Hepatocyte (in vitro differentiated cells): ENCODE results near the gene PLIN4. TPM values are rescaled to one million over a fixed set of nuclear protein-coding genes. Genes with fewer than 3 reads are reported as not detected.
A peak's percentile ranks its signal among the peaks of the same experiment; 100 is the strongest.

Source experiments
- DNase-seq: peaks from one replicate; pipeline ENCODE4 v3.0.0-alpha.2; 2016; ENCODE audit warnings: low spot score
- H2AFZ ChIP-seq: fragments of 200-600 bp; sonication (generic); 2 replicates; pipeline ENCODE4 v1.6.0; 2016; ENCODE audit warnings: antibody characterized with exemption, mild to moderate bottlenecking
- H3K27ac ChIP-seq: fragments of 200-600 bp; sonication (generic); 2 replicates; pipeline ENCODE4 v1.5.1; 2016; ENCODE audit warnings: mild to moderate bottlenecking
- H3K27me3 ChIP-seq: fragments of 200-600 bp; sonication (generic); 2 replicates; pipeline ENCODE4 v1.6.1; 2016
- H3K36me3 ChIP-seq: fragments of 200-600 bp; sonication (generic); replicated peaks from 2 replicates; pipeline ENCODE4 v1.5.1; 2016; ENCODE audit warnings: low read depth; ENCODE audit not compliant: insufficient read depth
- H3K4me1 ChIP-seq: fragments of 200-600 bp; sonication (generic); 2 replicates; pipeline ENCODE4 v1.5.1; 2016; ENCODE audit warnings: mild to moderate bottlenecking, moderate library complexity; ENCODE audit not compliant: insufficient read depth
- H3K4me2 ChIP-seq: fragments of 200-600 bp; sonication (generic); 2 replicates; pipeline ENCODE4 v1.6.0; 2016
- H3K4me3 ChIP-seq: fragments of 200-600 bp; sonication (generic); 2 replicates; pipeline ENCODE4 v1.5.1; 2016; ENCODE audit warnings: mild to moderate bottlenecking
- H3K79me2 ChIP-seq: fragments of 200-600 bp; sonication (generic); 2 replicates; pipeline ENCODE4 v1.6.0; 2017; ENCODE audit warnings: mild to moderate bottlenecking
- H3K9me2 ChIP-seq: fragments of 200-600 bp; sonication (generic); replicated peaks from 2 replicates; pipeline ENCODE4 v1.6.0; 2017; ENCODE audit warnings: mild to moderate bottlenecking; ENCODE audit not compliant: insufficient read depth
- H3K9me3 ChIP-seq: fragments of 200-600 bp; sonication (generic); 2 replicates; pipeline ENCODE4 v1.5.1; 2016; ENCODE audit warnings: low read depth, mild to moderate bottlenecking
- H4K20me1 ChIP-seq: fragments of 200-600 bp; sonication (generic); 2 replicates; pipeline ENCODE4 v1.6.0; 2016; ENCODE audit warnings: mild to moderate bottlenecking; ENCODE audit not compliant: insufficient read depth, poor library complexity, severe bottlenecking
- EZH2 ChIP-seq: fragments of 200-600 bp; sonication (generic); IDR thresholded peaks from 2 replicates; pipeline ENCODE4 v1.6.1; 2016; ENCODE audit warnings: antibody characterized with exemption, mild to moderate bottlenecking, borderline replicate concordance
- EZH2phosphoT487 ChIP-seq: fragments of 200-600 bp; sonication (generic); IDR thresholded peaks from one replicate; pipeline ENCODE4 v1.6.1; 2018; ENCODE audit warnings: antibody characterized with exemption, mild to moderate bottlenecking, low read depth, moderate library complexity; ENCODE audit not compliant: unreplicated experiment, severe bottlenecking
- WGBS: methylation state at CpG from one replicate; pipeline ENCODE4 v1.1.6; 2016; ENCODE audit warnings: low lambda C conversion rate; ENCODE audit errors: missing lambda C conversion rate; 5-methylcytosine and 5-hydroxymethylcytosine counted together
- polyA plus RNA-seq: library from polyadenylated mRNA; unstranded; fragments of >200 nt; fragmentation: Nextera tagmentation; extraction: Ambion mirVana; gene quantifications from 2 replicates; pipeline ENCODE4 v1.2.1, GENCODE V29; 2016
- total RNA-seq: library from RNA; depleted of rRNA; stranded (reverse); fragments of >200 nt; gene quantifications from 2 replicates; pipeline ENCODE4 v1.2.3, GENCODE V29; 2014
- TF ChIP-seq, protein P1 (sequence below): fragments of 200-600 bp; sonication (generic); IDR thresholded peaks from 2 replicates; pipeline ENCODE4 v1.5.1; 2016; ENCODE audit warnings: antibody characterized with exemption, mild to moderate bottlenecking; ENCODE audit not compliant: poor library complexity

The PLIN4 gene
- total and polyA plus RNA-seq, 2 experiments from 2014 or later: 0.17 to 0.27 TPM

DNA sequence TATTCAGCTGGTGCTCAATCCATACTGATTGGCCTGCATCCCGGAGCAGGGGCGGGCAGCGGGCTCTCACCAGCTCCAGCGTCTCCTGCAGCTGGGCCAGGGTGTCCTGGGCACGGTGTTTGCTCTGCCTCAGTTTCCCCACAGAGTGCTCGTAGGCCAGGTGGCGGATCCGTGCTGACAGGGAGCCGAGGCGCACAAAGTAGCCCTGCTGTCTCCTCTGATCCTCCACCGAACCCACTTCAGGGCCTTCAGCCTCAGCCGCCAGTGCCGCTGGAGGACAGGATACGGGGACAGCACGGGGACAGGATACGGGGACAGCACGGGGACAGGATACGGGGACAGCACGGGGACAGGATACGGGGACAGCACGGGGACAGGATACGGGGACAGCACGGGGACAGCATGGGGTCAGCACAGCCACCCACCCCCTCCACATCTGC lies 7.3 kb upstream of the PLIN4 start:
- Histone ChIP-seq H3K4me2 (no peak overlapping the region), H3K27ac (no peak overlapping the region), H3K9me3 (no peaks in the 10 kb centered on the region), H3K27me3 (no peaks in the 10 kb centered on the region), H3K36me3 (no peaks in the 10 kb centered on the region), H2AFZ (no peak overlapping the region), H4K20me1 (no peaks in the 10 kb centered on the region), H3K79me2 (no peaks in the 10 kb centered on the region), H3K9me2 (no peaks in the 10 kb centered on the region), H3K4me3 (no peak overlapping the region), H3K4me1 (no peaks in the 10 kb centered on the region)
- 92% methylated on average over 22 of the region's 23 CpGs for WGBS
- DNase-seq: no peak
- TF ChIP-seq EZH2: no peak
- TF ChIP-seq EZH2phosphoT487: no peak
- TF ChIP-seq, protein P1, sequence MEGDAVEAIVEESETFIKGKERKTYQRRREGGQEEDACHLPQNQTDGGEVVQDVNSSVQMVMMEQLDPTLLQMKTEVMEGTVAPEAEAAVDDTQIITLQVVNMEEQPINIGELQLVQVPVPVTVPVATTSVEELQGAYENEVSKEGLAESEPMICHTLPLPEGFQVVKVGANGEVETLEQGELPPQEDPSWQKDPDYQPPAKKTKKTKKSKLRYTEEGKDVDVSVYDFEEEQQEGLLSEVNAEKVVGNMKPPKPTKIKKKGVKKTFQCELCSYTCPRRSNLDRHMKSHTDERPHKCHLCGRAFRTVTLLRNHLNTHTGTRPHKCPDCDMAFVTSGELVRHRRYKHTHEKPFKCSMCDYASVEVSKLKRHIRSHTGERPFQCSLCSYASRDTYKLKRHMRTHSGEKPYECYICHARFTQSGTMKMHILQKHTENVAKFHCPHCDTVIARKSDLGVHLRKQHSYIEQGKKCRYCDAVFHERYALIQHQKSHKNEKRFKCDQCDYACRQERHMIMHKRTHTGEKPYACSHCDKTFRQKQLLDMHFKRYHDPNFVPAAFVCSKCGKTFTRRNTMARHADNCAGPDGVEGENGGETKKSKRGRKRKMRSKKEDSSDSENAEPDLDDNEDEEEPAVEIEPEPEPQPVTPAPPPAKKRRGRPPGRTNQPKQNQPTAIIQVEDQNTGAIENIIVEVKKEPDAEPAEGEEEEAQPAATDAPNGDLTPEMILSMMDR: no peak

- no peaks in the 10 kb centered on the region for H3K9me3 ChIP-seq
- H3K4me2 ChIP-seq: no peak overlapping the region
- H3K9me2 ChIP-seq: no peaks in the 10 kb centered on the region
- TF ChIP-seq EZH2phosphoT487 (no peak), EZH2 (no peak)
- TF ChIP-seq, protein P1: peak; percentile 51
- WGBS: 75% methylated on average over 17 of the region's 23 CpGs
- H3K27me3 ChIP-seq: no peaks in the 10 kb centered on the region
- peak; percentile 47 for DNase-seq
- H3K4me1 ChIP-seq: no peaks in the 10 kb centered on the region
- H3K36me3 ChIP-seq: no peaks in the 10 kb centered on the region
- no peaks in the 10 kb centered on the region for H3K79me2 ChIP-seq
- no peak overlapping the region for H2AFZ ChIP-seq
- H3K4me3 ChIP-seq: no peak overlapping the region
- no peaks in the 10 kb centered on the region for H4K20me1 ChIP-seq
- no peak overlapping the region for H3K27ac ChIP-seq
Observed at GRCh38 chr19:4524808-4525562, 6.7 kb upstream of the PLIN4 start.

DNA sequence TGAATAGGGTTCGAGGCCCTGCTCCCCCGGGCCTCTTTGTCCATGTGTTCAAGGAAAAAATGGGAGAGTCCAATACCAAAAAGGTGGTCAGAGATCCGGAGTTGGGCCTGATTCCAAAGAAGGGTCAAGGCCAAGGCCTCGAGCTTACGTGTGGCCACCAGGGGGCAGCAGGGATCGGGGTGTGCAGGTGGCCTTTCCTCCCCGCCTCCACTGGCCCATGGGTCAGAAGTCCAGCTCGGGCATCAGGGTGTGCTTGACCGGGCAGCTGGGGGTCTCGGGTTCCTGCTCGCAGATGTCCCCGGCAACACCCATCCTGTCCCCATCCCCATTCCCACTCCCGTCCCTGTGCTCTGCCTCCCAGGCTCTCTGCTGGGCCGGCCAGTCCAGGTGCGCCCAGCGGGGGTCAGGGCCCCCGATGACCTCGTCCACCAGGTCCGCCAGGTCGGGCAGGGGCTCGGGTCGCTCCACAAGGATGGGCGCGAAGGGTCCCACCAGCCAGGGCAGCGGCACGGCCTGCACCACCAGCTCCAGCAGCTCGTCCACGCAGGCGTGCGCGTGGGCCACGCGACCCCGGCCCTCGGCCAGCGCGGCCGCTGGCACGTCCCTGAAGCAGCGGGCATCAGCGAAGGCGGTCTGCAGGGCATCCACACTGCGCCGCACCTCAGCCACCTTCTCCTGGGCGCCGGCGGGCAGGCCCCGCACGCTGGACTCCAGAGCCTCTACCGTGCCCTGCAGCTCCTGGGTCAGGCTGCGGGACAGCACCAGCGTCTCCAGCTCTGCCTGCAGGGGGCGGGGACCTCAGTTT lies 5.2 kb upstream of the PLIN4 start:
- Histone ChIP-seq H3K4me2 (no peak overlapping the region), H3K27ac (no peak overlapping the region), H2AFZ (no peak overlapping the region), H3K36me3 (no peaks in the 10 kb centered on the region), H3K4me1 (no peaks in the 10 kb centered on the region), H3K9me2 (no peaks in the 10 kb centered on the region), H3K79me2 (no peaks in the 10 kb centered on the region), H3K27me3 (no peaks in the 10 kb centered on the region), H3K4me3 (no peak overlapping the region), H4K20me1 (no peaks in the 10 kb centered on the region), H3K9me3 (no peaks in the 10 kb centered on the region)
- TF ChIP-seq, protein P1: peak; percentile 44
- TF ChIP-seq EZH2phosphoT487 (no peak), EZH2 (no peak)
- 78% methylated on average over 52 of the region's 53 CpGs for WGBS
- DNase-seq: no peak
